Measurements from ENCODE around the gene ZNF862.

Gene ZNF862

DNA sequence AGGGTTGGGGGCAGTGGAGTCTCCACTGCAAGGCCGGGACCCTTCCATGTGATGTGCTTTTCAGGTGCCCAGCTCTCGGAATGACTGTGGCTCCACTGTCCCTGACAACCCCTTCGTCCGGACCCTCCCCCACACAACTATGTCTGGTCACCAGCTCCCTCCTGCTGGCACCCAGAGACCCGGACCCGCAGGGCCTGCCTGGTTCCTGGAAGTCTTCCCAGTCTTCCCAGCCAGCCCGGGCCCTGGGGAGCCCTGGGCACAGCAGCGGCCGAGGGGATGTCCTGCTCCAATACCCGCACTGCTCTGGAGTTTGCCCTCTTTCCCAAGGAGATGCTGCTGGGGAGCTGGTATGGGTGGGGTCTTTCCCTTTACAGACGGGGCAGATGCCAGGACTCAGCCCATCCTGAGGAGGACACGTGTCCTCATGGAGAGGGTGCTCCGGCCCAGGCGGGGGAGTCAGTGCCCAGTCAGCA, 41.1 kb downstream of the ZNF862 start:
- Histone ChIP-seq H3K4me1 (ENCODE audit: control insufficient read depth, insufficient read depth, low read length) (peaks cover 9% of the 10 kb centered on the region), H3K9me3 (ENCODE audit: control insufficient read depth, low read length) (no peaks in the 10 kb centered on the region), H3K4me3 (ENCODE audit: insufficient read depth, low read depth, low read length) (no peak overlapping the region), H3K27ac (ENCODE audit: insufficient read depth, low read depth, low read length, poor library complexity, severe bottlenecking) (no peak overlapping the region), H3K36me3 (ENCODE audit: control insufficient read depth, insufficient read depth, low read length) (no peaks in the 10 kb centered on the region), H3K27me3 (ENCODE audit: control insufficient read depth, insufficient read depth, low read length, poor library complexity, severe bottlenecking) (peaks cover 13% of the 10 kb centered on the region)
- 89 to 91% methylated on average over 14 of the region's 14 CpGs for WGBS, 2 experiments

- Histone ChIP-seq H3K4me3 (ENCODE audit: insufficient read depth, low read depth, low read length) (no peak overlapping the region), H3K27ac (ENCODE audit: insufficient read depth, low read depth, low read length, poor library complexity, severe bottlenecking) (no peak overlapping the region), H3K4me1 (ENCODE audit: control insufficient read depth, insufficient read depth, low read length) (peaks cover 16% of the 10 kb centered on the region), H3K27me3 (ENCODE audit: control insufficient read depth, insufficient read depth, low read length, poor library complexity, severe bottlenecking) (peaks cover 6% of the 10 kb centered on the region), H3K9me3 (ENCODE audit: control insufficient read depth, low read length) (no peaks in the 10 kb centered on the region), H3K36me3 (ENCODE audit: control insufficient read depth, insufficient read depth, low read length) (no peaks in the 10 kb centered on the region)
- WGBS, 2 experiments = 91 to 93% methylated on average over 14 to 16 of the region's 16 CpGs
These were observed 41.8 kb downstream of the ZNF862 start for GRCh38 chr7:149879766-149880637.

GRCh38 chr7:149880638-149881311, 42.6 kb downstream of the ZNF862 start:
- no peaks in the 10 kb centered on the region for H3K9me3 ChIP-seq (ENCODE audit: control insufficient read depth, low read length)
- H3K4me3 ChIP-seq (ENCODE audit: insufficient read depth, low read depth, low read length) = no peak overlapping the region
- no peaks in the 10 kb centered on the region for H3K27me3 ChIP-seq (ENCODE audit: control insufficient read depth, insufficient read depth, low read length, poor library complexity, severe bottlenecking)
- H3K4me1 ChIP-seq (ENCODE audit: control insufficient read depth, insufficient read depth, low read length) = peaks cover 24% of the 10 kb centered on the region
- no peak overlapping the region for H3K27ac ChIP-seq (ENCODE audit: insufficient read depth, low read depth, low read length, poor library complexity, severe bottlenecking)
- WGBS, 2 experiments = 85% methylated on average over 14 of the region's 14 CpGs
- no peaks in the 10 kb centered on the region for H3K36me3 ChIP-seq (ENCODE audit: control insufficient read depth, insufficient read depth, low read length)

DNA sequence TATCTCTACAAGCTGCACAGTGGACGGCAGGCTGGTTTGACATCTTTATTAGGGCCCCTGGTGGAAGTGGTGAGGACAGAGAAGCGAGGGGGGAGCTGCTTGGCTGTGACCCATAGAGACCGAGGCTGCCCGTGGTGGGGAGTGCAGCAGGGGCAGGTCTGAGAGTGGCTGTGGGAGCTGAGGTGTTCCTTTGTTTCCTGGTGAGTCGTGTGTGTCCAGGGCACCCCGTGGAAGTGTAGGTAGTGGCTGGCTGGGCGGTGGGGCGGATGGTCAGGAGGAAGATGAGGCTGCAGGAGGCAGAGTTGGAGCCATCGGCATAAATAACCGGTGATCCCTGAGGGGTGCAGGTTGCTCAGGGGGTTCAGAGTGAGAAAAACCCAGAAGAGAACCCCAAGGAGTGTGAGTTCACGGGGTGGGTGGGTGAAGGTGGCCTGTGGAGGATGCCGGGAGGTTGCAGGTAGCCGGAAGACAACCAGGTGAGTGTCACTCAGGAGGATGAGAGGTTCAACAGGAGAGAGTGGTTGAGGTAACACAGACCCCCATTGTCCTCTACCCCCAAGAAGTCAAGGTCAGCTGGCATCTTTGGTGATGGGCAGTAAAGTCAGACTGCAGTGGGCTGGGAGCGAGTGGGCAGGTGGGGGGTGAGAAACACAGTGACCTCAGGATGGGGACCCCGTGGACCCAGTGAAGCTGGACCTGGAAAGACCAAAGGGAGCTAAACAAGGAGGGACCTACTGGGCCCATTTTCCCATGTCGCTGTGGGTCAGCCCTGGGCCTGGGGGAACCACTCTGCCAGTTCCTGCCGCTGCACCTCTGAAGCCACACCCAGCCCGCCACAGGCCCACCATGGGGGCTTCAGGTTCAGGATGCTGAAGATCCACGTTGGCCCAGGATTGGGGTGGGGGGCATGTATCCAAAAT, 43.4 kb downstream of the ZNF862 start:
- no peaks in the 10 kb centered on the region for H3K9me3 ChIP-seq (ENCODE audit: control insufficient read depth, low read length)
- H3K27me3 ChIP-seq (ENCODE audit: control insufficient read depth, insufficient read depth, low read length, poor library complexity, severe bottlenecking) = no peaks in the 10 kb centered on the region
- no peak overlapping the region for H3K4me3 ChIP-seq (ENCODE audit: insufficient read depth, low read depth, low read length)
- peaks cover 27% of the 10 kb centered on the region for H3K4me1 ChIP-seq (ENCODE audit: control insufficient read depth, insufficient read depth, low read length)
- no peak overlapping the region for H3K27ac ChIP-seq (ENCODE audit: insufficient read depth, low read depth, low read length, poor library complexity, severe bottlenecking)
- 93% methylated on average over 19 of the region's 19 CpGs for WGBS, 2 experiments
- no peaks in the 10 kb centered on the region for H3K36me3 ChIP-seq (ENCODE audit: control insufficient read depth, insufficient read depth, low read length)

DNA sequence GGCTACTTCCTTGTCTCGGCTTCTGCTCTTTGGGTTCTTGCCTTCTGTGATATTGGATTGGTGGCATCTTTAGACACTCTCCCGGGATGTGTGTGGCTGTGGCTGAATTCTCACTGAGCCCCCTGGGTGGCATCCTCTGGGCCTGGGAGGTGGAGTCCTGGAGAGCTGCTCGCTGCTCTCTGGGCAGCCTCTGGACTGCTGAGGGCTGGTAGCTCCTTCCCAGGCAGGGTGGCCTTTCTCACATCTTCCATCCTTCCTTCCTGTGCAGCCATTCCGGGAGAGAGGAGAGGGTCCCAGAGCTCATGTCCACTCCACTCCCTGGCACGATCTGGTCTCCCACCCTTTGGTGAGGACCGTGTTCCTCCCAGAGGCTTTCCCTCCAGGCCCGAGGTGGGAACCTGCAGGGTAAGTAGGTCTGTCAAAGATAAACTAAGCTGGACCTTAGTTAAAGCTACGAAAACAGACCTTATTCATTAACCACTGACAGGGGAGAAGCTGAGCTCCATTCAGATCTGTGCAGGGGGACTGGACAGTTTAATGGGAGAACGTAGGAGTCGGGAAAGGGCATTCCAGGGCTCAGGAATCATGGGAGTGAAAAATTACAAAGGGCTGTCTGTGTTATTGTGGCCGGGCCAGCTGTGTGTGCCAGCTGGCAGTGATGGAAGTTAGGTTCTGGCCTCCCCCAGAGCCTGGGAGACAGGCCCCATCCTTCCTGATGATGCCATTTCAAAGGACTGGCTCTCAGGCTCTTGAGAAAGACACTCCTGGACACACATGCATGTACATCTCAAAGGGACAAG, 44.3 kb downstream of the ZNF862 start:
- Histone ChIP-seq H3K27ac (ENCODE audit: insufficient read depth, low read depth, low read length, poor library complexity, severe bottlenecking) (no peak overlapping the region), H3K4me3 (ENCODE audit: insufficient read depth, low read depth, low read length) (no peak overlapping the region), H3K4me1 (ENCODE audit: control insufficient read depth, insufficient read depth, low read length) (peaks cover 27% of the 10 kb centered on the region), H3K36me3 (ENCODE audit: control insufficient read depth, insufficient read depth, low read length) (no peaks in the 10 kb centered on the region), H3K9me3 (ENCODE audit: control insufficient read depth, low read length) (no peaks in the 10 kb centered on the region), H3K27me3 (ENCODE audit: control insufficient read depth, insufficient read depth, low read length, poor library complexity, severe bottlenecking) (no peaks in the 10 kb centered on the region)
- WGBS, 2 experiments = 94% methylated on average over 11 of the region's 11 CpGs

GRCh38 chr7:149883048-149883438, 44.9 kb downstream of the ZNF862 start:
- 70 to 74% methylated on average over 8 of the region's 8 CpGs for WGBS, 2 experiments
- peaks cover 27% of the 10 kb centered on the region for H3K4me1 ChIP-seq (ENCODE audit: control insufficient read depth, insufficient read depth, low read length)
- no peaks in the 10 kb centered on the region for H3K27me3 ChIP-seq (ENCODE audit: control insufficient read depth, insufficient read depth, low read length, poor library complexity, severe bottlenecking)
- no peaks in the 10 kb centered on the region for H3K9me3 ChIP-seq (ENCODE audit: control insufficient read depth, low read length)
- no peak overlapping the region for H3K4me3 ChIP-seq (ENCODE audit: insufficient read depth, low read depth, low read length)
- no peak overlapping the region for H3K27ac ChIP-seq (ENCODE audit: insufficient read depth, low read depth, low read length, poor library complexity, severe bottlenecking)
- no peaks in the 10 kb centered on the region for H3K36me3 ChIP-seq (ENCODE audit: control insufficient read depth, insufficient read depth, low read length)

- H3K27ac ChIP-seq (ENCODE audit: insufficient read depth, low read depth, low read length, poor library complexity, severe bottlenecking) = no peak overlapping the region
These were observed 45.3 kb downstream of the ZNF862 start for GRCh38 chr7:149883452-149883861.

DNA sequence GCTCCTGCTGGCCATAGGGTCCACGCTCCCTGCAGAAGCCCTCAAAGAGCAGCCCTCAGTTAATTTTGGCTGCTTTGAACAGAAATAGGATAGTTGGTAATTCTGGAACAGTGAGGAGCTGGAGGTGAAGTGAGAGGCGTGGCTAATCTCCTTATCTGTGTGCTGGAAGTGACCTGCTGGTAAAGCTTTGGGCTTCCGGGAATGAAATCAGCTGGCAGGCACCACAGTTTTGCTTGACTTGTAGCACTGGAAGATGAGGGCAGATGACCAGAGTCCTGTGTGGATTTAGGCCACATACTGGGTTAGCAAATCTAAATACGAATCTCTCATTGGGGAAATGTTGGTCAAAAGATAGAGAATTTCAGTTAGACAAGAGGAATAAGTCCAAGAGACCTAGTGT, 45.8 kb downstream of the ZNF862 start:
- Histone ChIP-seq H3K9me3 (ENCODE audit: control insufficient read depth, low read length) (no peaks in the 10 kb centered on the region), H3K27ac (ENCODE audit: insufficient read depth, low read depth, low read length, poor library complexity, severe bottlenecking) (no peak overlapping the region), H3K36me3 (ENCODE audit: control insufficient read depth, insufficient read depth, low read length) (no peaks in the 10 kb centered on the region), H3K27me3 (ENCODE audit: control insufficient read depth, insufficient read depth, low read length, poor library complexity, severe bottlenecking) (no peaks in the 10 kb centered on the region), H3K4me1 (ENCODE audit: control insufficient read depth, insufficient read depth, low read length) (peaks cover 27% of the 10 kb centered on the region), H3K4me3 (ENCODE audit: insufficient read depth, low read depth, low read length) (no peak overlapping the region)
- 87 to 89% methylated on average over 4 of the region's 4 CpGs for whole genome bisulfite sequencing, 2 experiments

More at GRCh38 chr7:149883452-149883861, 45.3 kb downstream of the ZNF862 start:
- H3K9me3 ChIP-seq (ENCODE audit: control insufficient read depth, low read length) = no peaks in the 10 kb centered on the region
- peaks cover 27% of the 10 kb centered on the region for H3K4me1 ChIP-seq (ENCODE audit: control insufficient read depth, insufficient read depth, low read length)
- H3K27me3 ChIP-seq (ENCODE audit: control insufficient read depth, insufficient read depth, low read length, poor library complexity, severe bottlenecking) = no peaks in the 10 kb centered on the region
- no peaks in the 10 kb centered on the region for H3K36me3 ChIP-seq (ENCODE audit: control insufficient read depth, insufficient read depth, low read length)
- no peak overlapping the region for H3K4me3 ChIP-seq (ENCODE audit: insufficient read depth, low read depth, low read length)
- 44 to 47% methylated on average over 12 of the region's 12 CpGs for WGBS, 2 experiments

GRCh38 chr7:149884541-149884940, 46.4 kb downstream of the ZNF862 start:
- Histone ChIP-seq H3K27me3 (ENCODE audit: control insufficient read depth, insufficient read depth, low read length, poor library complexity, severe bottlenecking) (no peaks in the 10 kb centered on the region), H3K9me3 (ENCODE audit: control insufficient read depth, low read length) (no peaks in the 10 kb centered on the region), H3K36me3 (ENCODE audit: control insufficient read depth, insufficient read depth, low read length) (no peaks in the 10 kb centered on the region), H3K4me3 (ENCODE audit: insufficient read depth, low read depth, low read length) (no peak overlapping the region), H3K27ac (ENCODE audit: insufficient read depth, low read depth, low read length, poor library complexity, severe bottlenecking) (no peak overlapping the region), H3K4me1 (ENCODE audit: control insufficient read depth, insufficient read depth, low read length) (peaks cover 27% of the 10 kb centered on the region)
- WGBS, 2 experiments = 92 to 94% methylated on average over 2 of the region's 2 CpGs

All from ectodermal cell (in vitro differentiated cells).